NCI-H526 (cell line): ENCODE results near the gene CCDC150.
A peak's percentile ranks its signal among the peaks of the same experiment; 100 is the strongest.
"Not testable (repeated sequence)": the region's sequence is repeated elsewhere in the genome, so short reads cannot be mapped to it uniquely, and the experiment has no call there.

Experiments
- DNase-seq, 2 experiments: peaks; one replicate each; lab custom pipeline; 2025; lab: John Stamatoyannopoulos, UW

The CCDC150 gene

GRCh38 chr2:196711625-196712024 is 72.1 kb downstream of the CCDC150 start:
- no peak for DNase-seq

DNA sequence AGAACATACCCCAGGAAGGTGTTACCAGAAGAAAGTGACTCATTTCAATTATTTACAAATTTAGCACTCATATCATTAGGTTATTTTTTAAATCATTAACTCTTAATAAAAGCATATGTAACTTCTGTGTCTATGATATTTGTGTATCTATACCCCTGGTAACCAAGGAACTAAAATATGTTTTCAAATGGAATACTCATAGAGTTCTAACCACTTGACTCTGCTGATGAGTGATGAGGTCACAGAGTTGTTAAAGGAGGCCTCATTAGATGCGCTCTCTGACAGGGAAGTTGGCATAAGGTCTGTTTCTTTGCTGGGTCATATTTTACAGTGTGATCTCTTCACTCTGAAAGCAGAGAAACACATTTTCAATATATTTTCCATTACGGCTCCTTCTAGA is 73.4 kb downstream of the CCDC150 start:
- no peak for DNase-seq

- DNase-seq: no peak
These were observed 79.0 kb downstream of the CCDC150 start for GRCh38 chr2:196718419-196719109.

GRCh38 chr2:196719110-196719872 is 79.8 kb downstream of the CCDC150 start:
- DNase-seq: no peak

DNA sequence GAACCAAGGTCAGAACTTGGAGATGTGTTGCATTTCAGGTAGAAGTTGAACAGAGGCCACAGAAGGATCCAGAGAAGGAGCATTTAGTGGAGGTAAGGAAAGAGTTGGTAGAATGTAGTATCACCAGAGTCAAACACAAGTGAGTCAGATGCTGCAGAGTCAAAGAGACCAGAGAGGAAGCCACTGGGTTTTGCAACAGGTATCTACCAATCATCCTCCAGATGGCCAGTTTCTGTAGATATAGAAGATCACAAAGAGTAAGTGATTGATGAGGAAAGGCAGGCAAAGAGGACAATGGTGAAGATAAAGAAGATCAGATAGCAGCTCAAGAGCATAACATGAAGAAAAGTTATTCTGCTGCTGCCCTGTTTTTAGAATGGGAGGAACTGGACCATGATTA is 84.1 kb downstream of the CCDC150 start:
- DNase-seq: no peak

DNA sequence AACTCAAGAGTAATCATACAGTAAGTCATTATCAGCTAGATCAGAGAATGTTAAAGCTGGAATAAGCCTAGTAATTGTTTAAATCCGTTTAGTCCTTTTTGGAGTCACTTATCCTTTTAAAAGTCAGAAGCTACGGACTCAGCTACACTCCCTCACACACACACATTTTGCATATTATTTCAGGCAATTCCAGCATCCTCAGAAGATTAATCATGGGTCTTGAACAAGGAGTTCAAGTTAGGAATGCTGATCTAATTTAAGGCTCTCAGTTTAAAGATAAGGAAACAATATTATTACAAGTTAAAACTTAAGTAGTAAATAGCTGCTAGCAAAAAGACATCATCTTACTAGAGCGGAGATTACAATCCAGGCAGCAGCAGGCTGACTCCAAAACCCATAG is 85.7 kb downstream of the CCDC150 start:
- no peak for DNase-seq

DNA sequence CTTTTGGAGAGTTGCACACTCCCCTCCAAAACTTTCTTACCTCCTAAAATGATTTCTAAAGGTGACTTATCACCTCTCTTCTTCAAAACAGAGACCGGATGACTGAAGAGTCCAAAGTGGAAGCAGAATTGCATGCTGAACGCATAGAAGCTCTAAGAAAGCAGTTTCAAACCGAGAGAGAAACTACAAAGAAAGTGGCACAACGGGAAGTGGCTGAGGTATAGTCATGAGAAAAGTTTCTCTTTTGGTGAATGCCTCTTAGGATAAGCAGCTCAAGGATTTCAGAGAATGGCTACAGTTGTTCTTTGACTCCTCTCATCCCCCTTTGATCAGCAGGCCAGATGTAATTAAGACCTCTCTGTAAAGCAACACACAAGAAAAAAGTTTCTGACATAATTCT is 86.4 kb downstream of the CCDC150 start:
- DNase-seq: no peak

GRCh38 chr2:196729418-196729817 is 89.9 kb downstream of the CCDC150 start:
- no peak for DNase-seq

- not testable (repeated sequence) for DNase-seq
These were observed 97.1 kb downstream of the CCDC150 start for GRCh38 chr2:196736646-196737045.

DNA sequence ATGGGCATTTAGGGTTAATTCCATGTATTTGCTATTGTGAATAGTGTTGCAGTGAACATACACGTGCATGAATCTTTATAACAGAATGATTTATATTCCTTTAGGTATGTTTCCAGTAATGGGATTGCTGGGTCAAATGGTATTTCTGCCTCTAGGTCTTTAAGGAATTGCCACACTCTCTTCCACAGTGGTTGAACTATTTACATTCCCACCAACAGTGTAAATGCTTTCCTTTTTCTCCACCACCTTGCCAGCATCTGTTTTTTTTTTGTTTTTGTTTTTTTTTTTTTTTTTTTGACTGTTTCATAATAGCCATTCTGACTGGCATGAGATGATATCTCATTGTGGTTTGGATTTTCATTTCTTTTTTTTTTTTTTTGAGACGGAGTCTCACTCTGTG is 97.5 kb downstream of the CCDC150 start:
- DNase-seq: no peak

GRCh38 chr2:196739031-196739430 is 99.5 kb downstream of the CCDC150 start:
- no peak for DNase-seq

DNA sequence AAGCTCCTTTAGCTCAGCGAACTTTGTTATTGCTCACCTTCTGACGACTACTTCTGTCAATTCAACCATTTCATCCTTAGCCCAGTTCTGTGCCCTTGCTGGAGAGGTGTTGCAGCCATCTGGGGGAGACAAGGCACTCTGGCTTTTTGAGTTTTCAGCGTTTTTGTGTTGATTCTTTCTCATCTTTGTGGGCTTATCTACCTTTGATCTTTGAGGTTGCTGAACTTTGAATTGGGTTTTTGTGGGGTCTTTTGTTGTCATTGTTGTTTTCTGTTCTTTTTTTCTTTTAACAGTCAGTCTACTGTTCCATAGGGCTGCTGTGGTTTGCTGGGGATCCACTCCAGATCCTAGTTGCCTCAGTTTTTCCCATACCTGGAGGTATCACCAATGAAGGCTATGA is 102.7 kb downstream of the CCDC150 start:
- no peak for DNase-seq

DNA sequence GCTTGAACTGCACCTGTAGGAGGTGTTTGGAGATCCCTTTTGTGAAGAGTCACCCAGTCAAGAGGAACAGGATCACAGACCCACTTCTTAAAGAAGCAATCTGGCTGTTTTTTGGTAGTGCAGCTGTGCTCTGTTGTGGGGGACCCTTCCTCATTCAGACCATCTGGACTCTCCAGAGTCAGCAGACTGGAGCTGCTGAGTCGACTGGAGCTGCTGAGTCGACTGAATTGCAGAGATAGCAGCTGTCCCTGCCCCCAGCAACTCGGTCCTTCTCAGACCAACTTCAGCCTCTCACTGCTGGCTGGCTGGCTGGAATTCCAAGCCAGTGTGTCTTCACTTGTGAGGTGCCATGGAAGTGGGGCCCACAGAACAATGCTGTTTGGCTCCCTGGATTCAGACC is 103.2 kb downstream of the CCDC150 start:
- no peak for DNase-seq

GRCh38 chr2:196743165-196743564 is 103.7 kb downstream of the CCDC150 start:
- DNase-seq: no peak

GRCh38 chr2:196745711-196746110 is 106.2 kb downstream of the CCDC150 start:
- no peak for DNase-seq

DNA sequence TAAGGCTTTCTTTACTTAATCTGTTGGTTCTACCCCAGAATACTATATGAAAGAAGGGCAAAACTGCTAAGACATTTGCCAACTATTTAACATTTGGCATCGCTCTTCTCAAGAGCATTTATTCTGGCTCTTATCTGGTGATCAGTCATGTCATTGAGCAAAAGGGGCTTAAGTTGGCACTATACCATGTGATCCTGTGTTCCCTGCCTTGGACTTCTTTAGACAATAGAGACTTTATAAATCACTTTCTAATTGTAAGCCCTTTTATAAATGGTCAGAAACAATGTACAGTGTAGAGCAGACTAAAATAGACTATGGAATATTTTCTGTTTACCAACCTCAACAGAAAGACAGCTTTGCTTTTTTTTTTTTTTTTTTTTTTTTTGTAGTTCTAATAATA is 107.9 kb downstream of the CCDC150 start:
- DNase-seq: no peak

DNA sequence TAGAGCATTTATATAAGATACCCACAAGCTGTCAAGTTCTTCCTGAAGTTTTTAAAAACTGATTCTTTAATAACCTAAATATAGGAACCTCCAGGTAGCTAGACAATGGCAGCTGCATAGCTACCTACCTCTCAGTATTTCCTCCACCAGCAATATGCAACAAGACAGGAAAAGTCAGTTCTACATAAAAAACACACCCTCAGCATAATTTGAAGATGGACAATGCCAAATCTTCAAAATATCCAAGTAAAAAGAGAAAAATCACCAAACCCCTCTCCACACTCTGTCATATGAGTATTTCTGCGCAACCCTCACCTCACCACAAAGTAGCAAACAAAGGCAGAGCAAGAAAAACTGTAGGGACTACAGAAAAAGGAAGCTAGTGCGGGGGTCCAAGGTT is 108.6 kb downstream of the CCDC150 start:
- no peak for DNase-seq

GRCh38 chr2:196750291-196750923 is 110.9 kb downstream of the CCDC150 start:
- no peak for DNase-seq

GRCh38 chr2:196750977-196751631 is 111.6 kb downstream of the CCDC150 start:
- DNase-seq: peak; percentile 14 to 48

DNA sequence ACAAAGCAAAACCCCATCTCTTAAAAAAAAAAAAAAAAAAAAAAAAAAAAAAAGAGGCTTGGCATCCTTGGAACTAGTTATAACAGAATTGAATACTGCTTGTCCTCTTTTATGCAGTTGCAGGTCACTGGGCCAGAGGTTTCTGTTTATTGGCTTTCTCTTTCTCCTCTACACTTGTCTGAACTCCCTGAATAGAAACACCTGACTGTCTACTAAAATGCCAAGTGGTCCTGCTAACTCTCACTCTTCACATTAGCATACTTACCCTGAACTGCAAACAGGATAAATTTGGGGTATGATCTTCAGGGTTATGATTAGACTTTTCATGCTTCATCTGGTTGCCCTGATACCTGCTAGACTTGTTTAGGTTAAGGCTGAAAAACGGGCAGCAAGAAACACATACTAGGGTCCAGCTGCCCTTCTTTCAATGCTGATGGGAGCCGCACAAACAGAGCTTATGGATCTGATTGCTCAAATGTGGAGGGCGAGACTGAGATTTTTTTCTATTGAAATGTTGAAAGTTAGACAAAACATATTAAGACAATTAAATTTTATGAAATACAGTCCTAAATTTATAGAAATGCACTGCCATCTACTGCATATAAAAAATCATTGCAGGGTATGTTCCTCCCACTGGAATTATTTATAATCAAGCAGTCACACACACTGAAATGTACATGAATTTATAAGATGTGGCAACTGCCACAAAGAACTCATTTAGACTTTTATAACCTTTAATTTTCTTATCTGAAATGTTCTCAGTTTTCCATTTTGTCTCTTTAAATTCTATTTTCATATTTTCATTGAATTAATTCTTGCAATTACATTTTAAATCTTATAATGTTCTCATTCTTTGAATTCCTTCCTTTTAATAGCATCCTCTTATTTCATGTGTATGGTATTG is 119.2 kb downstream of the CCDC150 start:
- DNase-seq: no peak

DNA sequence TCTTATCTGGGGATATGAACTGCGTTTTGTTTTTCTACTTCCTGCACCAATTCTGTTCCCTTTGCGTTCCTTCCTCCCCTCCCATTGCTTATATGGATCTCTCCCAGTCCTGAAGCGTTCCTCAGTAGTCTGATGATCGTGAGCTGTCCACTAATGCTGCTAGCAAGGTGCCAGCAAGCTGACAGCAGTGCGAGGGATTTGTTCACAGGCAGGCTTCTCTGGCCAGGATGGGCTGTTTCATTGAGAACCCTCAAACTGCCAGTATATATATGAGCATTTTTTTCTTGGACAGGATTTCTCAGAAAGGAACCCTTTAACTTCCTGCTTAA is 119.8 kb downstream of the CCDC150 start:
- no peak for DNase-seq

GRCh38 chr2:196767101-196767500 is 127.6 kb downstream of the CCDC150 start:
- DNase-seq: no peak
